ENCODE results near the gene HOXD3. TPM values are rescaled to one million over a fixed set of nuclear protein-coding genes. Genes with fewer than 3 reads are reported as not detected.

Gene HOXD3
- total and polyA plus RNA-seq, 8 donors: 0.15 to 1.0 (median 0.40) TPM; not detected in 1

DNA sequence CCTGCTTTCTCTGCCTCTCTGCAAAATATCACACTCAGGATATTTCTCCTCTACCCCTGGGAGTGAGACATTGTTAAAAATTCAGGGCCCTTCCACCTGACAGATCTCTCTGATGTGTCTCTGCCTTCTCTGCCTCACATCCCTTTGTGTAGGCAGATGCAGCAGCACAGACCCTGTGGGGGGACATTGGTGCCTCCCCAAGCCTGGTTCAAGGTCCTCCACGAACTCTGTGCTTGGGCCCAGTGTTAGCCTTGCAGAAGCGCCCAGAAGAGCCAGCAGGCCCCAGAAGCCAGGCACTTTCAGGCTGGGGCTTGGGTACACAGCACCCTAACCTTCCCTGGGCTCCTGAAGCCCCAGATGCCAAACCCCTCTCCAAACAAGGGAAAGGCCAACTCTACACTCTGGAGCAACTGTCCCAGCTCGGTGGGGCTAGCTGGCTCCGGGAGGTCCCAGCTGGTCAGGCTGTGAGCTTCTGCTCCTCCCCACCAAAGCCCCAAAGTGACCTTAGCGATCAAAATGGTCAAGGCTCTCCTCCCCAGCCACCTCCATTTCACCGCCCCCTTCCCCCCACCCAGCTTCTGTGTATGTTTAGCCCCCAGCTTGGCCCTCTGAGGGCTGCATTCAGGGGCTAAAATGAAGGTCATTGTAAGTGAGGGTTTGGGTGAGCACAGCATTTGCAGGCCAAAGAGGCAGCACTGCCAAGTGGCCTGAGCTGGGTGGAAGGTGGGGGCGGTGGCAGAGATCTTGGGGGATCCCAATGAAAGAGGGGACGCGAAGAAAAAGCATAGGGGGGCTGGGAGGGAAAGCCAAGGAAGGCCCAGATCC is 31.9 kb upstream of the HOXD3 start:
- intact Hi-C loops (cut with DNase I): loop anchor here in 1 of 2 donors (5.0 kb wide), 2 partner anchors 427 to 1022 kb away; no protein-coding TSS in a partner anchor
- H3K36me3 ChIP-seq: no peaks in the 10 kb centered on the region
- no peaks in the 10 kb centered on the region for H3K9me3 ChIP-seq
- H3K27me3 ChIP-seq: peaks cover 96 to 100% of the 10 kb centered on the region in 2 donors
- no peak overlapping the region for H3K4me3 ChIP-seq
- ATAC-seq (no peak), DNase-seq (no peak)
- H3K4me1 ChIP-seq: peaks cover 0 to 39% of the 10 kb centered on the region in 2 donors
- H3K27ac ChIP-seq: no peak overlapping the region
- TF ChIP-seq, protein P1, sequence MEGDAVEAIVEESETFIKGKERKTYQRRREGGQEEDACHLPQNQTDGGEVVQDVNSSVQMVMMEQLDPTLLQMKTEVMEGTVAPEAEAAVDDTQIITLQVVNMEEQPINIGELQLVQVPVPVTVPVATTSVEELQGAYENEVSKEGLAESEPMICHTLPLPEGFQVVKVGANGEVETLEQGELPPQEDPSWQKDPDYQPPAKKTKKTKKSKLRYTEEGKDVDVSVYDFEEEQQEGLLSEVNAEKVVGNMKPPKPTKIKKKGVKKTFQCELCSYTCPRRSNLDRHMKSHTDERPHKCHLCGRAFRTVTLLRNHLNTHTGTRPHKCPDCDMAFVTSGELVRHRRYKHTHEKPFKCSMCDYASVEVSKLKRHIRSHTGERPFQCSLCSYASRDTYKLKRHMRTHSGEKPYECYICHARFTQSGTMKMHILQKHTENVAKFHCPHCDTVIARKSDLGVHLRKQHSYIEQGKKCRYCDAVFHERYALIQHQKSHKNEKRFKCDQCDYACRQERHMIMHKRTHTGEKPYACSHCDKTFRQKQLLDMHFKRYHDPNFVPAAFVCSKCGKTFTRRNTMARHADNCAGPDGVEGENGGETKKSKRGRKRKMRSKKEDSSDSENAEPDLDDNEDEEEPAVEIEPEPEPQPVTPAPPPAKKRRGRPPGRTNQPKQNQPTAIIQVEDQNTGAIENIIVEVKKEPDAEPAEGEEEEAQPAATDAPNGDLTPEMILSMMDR (IDR thresholded peaks at IDR 0.05): no peak

GRCh38 chr2:176125772-176126054 is 31.4 kb upstream of the HOXD3 start:
- intact Hi-C loops (cut with DNase I): loop anchor here in 1 of 2 donors (5.0 kb wide), 2 partner anchors 427 to 1022 kb away; no protein-coding TSS in a partner anchor
- TF ChIP-seq, protein P1 (IDR thresholded peaks at IDR 0.05): no peak
- no peak for DNase-seq
- no peaks in the 10 kb centered on the region for H3K9me3 ChIP-seq
- peaks cover 96 to 100% of the 10 kb centered on the region in 2 donors for H3K27me3 ChIP-seq
- H3K4me3 ChIP-seq: no peak overlapping the region
- no peaks in the 10 kb centered on the region for H3K36me3 ChIP-seq
- H3K27ac ChIP-seq: no peak overlapping the region
- ATAC-seq: no peak
- H3K4me1 ChIP-seq: peaks cover 0 to 44% of the 10 kb centered on the region in 2 donors

- H3K4me1 ChIP-seq: peaks cover 0 to 47% of the 10 kb centered on the region in 2 donors
- H3K27ac ChIP-seq: no peak overlapping the region
- DNase-seq: peak in 2 of 4 donors; percentile 52 to 79
- peak; percentile 51 for ATAC-seq
- TF ChIP-seq, protein P1 (IDR thresholded peaks at IDR 0.05): peak; percentile 68 to 86
- intact Hi-C loops (cut with DNase I): loop anchor here in 1 of 2 donors (5.0 kb wide), 2 partner anchors 425 to 1020 kb away; no protein-coding TSS in a partner anchor
- no peaks in the 10 kb centered on the region for H3K36me3 ChIP-seq
- no peaks in the 10 kb centered on the region for H3K9me3 ChIP-seq
- peaks cover 96 to 100% of the 10 kb centered on the region in 2 donors for H3K27me3 ChIP-seq
- no peak overlapping the region for H3K4me3 ChIP-seq
These were observed 30.0 kb upstream of the HOXD3 start for GRCh38 chr2:176126929-176127773.

GRCh38 chr2:176127774-176128072 is 29.4 kb upstream of the HOXD3 start:
- peaks cover 96 to 100% of the 10 kb centered on the region in 2 donors for H3K27me3 ChIP-seq
- peaks cover 0 to 47% of the 10 kb centered on the region in 2 donors for H3K4me1 ChIP-seq
- ATAC-seq: no peak
- no peak overlapping the region for H3K4me3 ChIP-seq
- no peaks in the 10 kb centered on the region for H3K36me3 ChIP-seq
- intact Hi-C loops (cut with DNase I): loop anchor here in 1 of 2 donors (5.0 kb wide), 2 partner anchors 425 to 1020 kb away; no protein-coding TSS in a partner anchor
- H3K9me3 ChIP-seq: no peaks in the 10 kb centered on the region
- DNase-seq: no peak
- TF ChIP-seq, protein P1 (IDR thresholded peaks at IDR 0.05): no peak
- no peak overlapping the region for H3K27ac ChIP-seq

All from left lung (tissue), 10 donors.